Measurements from ENCODE around the gene HAND1. TPM values are rescaled to one million over a fixed set of nuclear protein-coding genes. Genes with fewer than 3 reads are reported as not detected.
"Not testable (repeated sequence)": the region's sequence is repeated elsewhere in the genome, so short reads cannot be mapped to it uniquely, and the experiment has no call there.

The HAND1 gene
- total RNA-seq, 2 donors from 2014 or later = not detected

- H3K27ac ChIP-seq = no peak overlapping the region
- TF ChIP-seq POLR2A (IDR thresholded peaks at IDR 0.05) = no peak
- no peak for TF ChIP-seq POLR2AphosphoS5 (IDR thresholded peaks at IDR 0.05)
- no peak for TF ChIP-seq CTCF (IDR thresholded peaks at IDR 0.05)
- DNase-seq (ENCODE audit: low spot score) = no peak
- no peaks in the 10 kb centered on the region for H3K4me1 ChIP-seq (replicated peaks)
- H3K4me3 ChIP-seq = no peak overlapping the region
- no peaks in the 10 kb centered on the region for H3K9me3 ChIP-seq
- WGBS = 68% methylated on average over 8 of the region's 8 CpGs
- intact Hi-C loops (cut with DNase I) = no loop called here
- H3K36me3 ChIP-seq = no peaks in the 10 kb centered on the region
- H3K27me3 ChIP-seq (replicated peaks; ENCODE audit: insufficient read depth) = peaks cover 7% of the 10 kb centered on the region
These were observed 40.4 kb upstream of the HAND1 start for GRCh38 chr5:154518438-154518867.

GRCh38 chr5:154517810-154518437 lies 39.9 kb upstream of the HAND1 start:
- DNase-seq (ENCODE audit: low spot score) = no peak
- no peaks in the 10 kb centered on the region for H3K36me3 ChIP-seq
- peaks cover 7% of the 10 kb centered on the region for H3K27me3 ChIP-seq (replicated peaks; ENCODE audit: insufficient read depth)
- H3K4me3 ChIP-seq = no peak overlapping the region
- 89% methylated on average over 9 of the region's 9 CpGs for WGBS
- TF ChIP-seq POLR2A (IDR thresholded peaks at IDR 0.05) = no peak
- TF ChIP-seq CTCF (IDR thresholded peaks at IDR 0.05) = no peak
- TF ChIP-seq POLR2AphosphoS5 (IDR thresholded peaks at IDR 0.05) = no peak
- H3K27ac ChIP-seq = no peak overlapping the region
- no peaks in the 10 kb centered on the region for H3K9me3 ChIP-seq
- H3K4me1 ChIP-seq (replicated peaks) = no peaks in the 10 kb centered on the region
- intact Hi-C loops (cut with DNase I) = no loop called here

- intact Hi-C loops (cut with DNase I) = no loop called here
- no peak for DNase-seq (ENCODE audit: low spot score)
- H3K27ac ChIP-seq = no peak overlapping the region
- no peaks in the 10 kb centered on the region for H3K36me3 ChIP-seq
- no peak overlapping the region for H3K4me3 ChIP-seq
- WGBS = 81% methylated on average over 7 of the region's 7 CpGs
- TF ChIP-seq POLR2AphosphoS5 (IDR thresholded peaks at IDR 0.05) (no peak), CTCF (IDR thresholded peaks at IDR 0.05) (no peak), POLR2A (IDR thresholded peaks at IDR 0.05) (no peak)
- H3K27me3 ChIP-seq (replicated peaks; ENCODE audit: insufficient read depth) = peaks cover 7% of the 10 kb centered on the region
- no peaks in the 10 kb centered on the region for H3K4me1 ChIP-seq (replicated peaks)
- no peaks in the 10 kb centered on the region for H3K9me3 ChIP-seq
These were observed 39.2 kb upstream of the HAND1 start for GRCh38 chr5:154517181-154517580.

GRCh38 chr5:154516475-154516874 lies 38.4 kb upstream of the HAND1 start:
- WGBS = 88% methylated on average over 5 of the region's 5 CpGs
- H3K36me3 ChIP-seq = no peaks in the 10 kb centered on the region
- peaks cover 7% of the 10 kb centered on the region for H3K27me3 ChIP-seq (replicated peaks; ENCODE audit: insufficient read depth)
- no peak overlapping the region for H3K4me3 ChIP-seq
- TF ChIP-seq CTCF (IDR thresholded peaks at IDR 0.05) = no peak
- H3K9me3 ChIP-seq = no peaks in the 10 kb centered on the region
- no peak overlapping the region for H3K27ac ChIP-seq
- intact Hi-C loops (cut with DNase I) = no loop called here
- H3K4me1 ChIP-seq (replicated peaks) = no peaks in the 10 kb centered on the region
- no peak for DNase-seq (ENCODE audit: low spot score)

- H3K9me3 ChIP-seq; DNase-seq (ENCODE audit: low spot score); H3K27me3 ChIP-seq (replicated peaks; ENCODE audit: insufficient read depth); H3K4me1 ChIP-seq (replicated peaks); intact Hi-C loops (cut with DNase I); H3K27ac ChIP-seq; H3K36me3 ChIP-seq; H3K4me3 ChIP-seq: not testable (repeated sequence)
- WGBS = 86% methylated on average over 6 of the region's 6 CpGs
These were observed 37.5 kb upstream of the HAND1 start for GRCh38 chr5:154515488-154515887.

Data from prostate gland (tissue), 2 donors.